ENCODE results near the gene METRNL. TPM values are rescaled to one million over a fixed set of nuclear protein-coding genes. Genes with fewer than 3 reads are reported as not detected.

Gene METRNL
- total RNA-seq, 2 experiments from 2014 or later: 11.1 to 13.2 TPM

GRCh38 chr17:83143817-83144231 is 64.4 kb downstream of the METRNL start:
- Mint-ChIP-seq H3K4me1 (peaks cover 17% of the 10 kb centered on the region), H3K27ac (no peak overlapping the region), H3K27me3 (peaks cover 21% of the 10 kb centered on the region), H3K36me3 (peaks cover 2% of the 10 kb centered on the region), H3K9me3 (peaks cover 7% of the 10 kb centered on the region), H3K4me3 (no peak overlapping the region)
- DNase-seq (no peak), ATAC-seq (ENCODE audit: low read depth) (no peak)
- POLR2A ChIA-PET: no interaction called here

Other genes starting within 250 kb of the METRNL start
- not detected for gene ZNF750, start 239.6 kb upstream of the METRNL start, total RNA-seq

Data from activated naive CD8-positive, alpha-beta T cell treated with anti-CD3 and anti-CD28 coated beads, Interleukin-2, amount 10 ng/mL, durations not matched to agents 7 days and 5 days (primary cell).